ENCODE results near the gene CDKN3.

DNA sequence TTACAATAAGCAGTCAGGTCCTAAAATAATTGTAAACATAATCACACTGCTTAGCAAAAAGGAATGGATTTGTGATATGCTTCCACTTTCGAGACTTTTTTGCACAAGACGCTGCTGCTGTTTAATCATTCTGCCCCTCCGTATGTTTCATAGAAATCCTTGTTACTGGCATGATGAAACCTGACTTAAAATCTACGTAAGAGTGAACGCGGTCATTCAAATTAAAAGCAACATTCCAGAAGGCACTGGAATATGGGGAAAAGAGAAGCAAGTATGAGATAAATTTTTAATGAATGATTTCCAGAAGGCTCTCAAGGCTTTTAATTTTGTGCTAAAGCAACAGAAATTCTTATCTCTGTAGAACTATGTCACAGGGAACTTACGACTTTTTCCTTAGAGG lies 43.2 kb downstream of the CDKN3 start:
- TF ChIP-seq, protein P1, sequence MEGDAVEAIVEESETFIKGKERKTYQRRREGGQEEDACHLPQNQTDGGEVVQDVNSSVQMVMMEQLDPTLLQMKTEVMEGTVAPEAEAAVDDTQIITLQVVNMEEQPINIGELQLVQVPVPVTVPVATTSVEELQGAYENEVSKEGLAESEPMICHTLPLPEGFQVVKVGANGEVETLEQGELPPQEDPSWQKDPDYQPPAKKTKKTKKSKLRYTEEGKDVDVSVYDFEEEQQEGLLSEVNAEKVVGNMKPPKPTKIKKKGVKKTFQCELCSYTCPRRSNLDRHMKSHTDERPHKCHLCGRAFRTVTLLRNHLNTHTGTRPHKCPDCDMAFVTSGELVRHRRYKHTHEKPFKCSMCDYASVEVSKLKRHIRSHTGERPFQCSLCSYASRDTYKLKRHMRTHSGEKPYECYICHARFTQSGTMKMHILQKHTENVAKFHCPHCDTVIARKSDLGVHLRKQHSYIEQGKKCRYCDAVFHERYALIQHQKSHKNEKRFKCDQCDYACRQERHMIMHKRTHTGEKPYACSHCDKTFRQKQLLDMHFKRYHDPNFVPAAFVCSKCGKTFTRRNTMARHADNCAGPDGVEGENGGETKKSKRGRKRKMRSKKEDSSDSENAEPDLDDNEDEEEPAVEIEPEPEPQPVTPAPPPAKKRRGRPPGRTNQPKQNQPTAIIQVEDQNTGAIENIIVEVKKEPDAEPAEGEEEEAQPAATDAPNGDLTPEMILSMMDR (IDR thresholded peaks at IDR 0.05): no peak
- TF ChIP-seq EP300 (IDR thresholded peaks at IDR 0.05) (no peak), POLR2A (IDR thresholded peaks at IDR 0.05) (no peak)
